Fibroblast of gingiva (primary cell): ENCODE results near the gene ISG15.
"Not testable (repeated sequence)": the region's sequence is repeated elsewhere in the genome, so short reads cannot be mapped to it uniquely, and the experiment has no call there.

Source experiments
- DNase-seq: peaks from one replicate; pipeline ENCODE4 v3.0.0-alpha.2; 2011; ENCODE audit warnings: low read depth

ISG15 gene

GRCh38 chr1:1030867-1031658, 17.8 kb downstream of the ISG15 start:
- DNase-seq, result not testable (repeated sequence)

DNA sequence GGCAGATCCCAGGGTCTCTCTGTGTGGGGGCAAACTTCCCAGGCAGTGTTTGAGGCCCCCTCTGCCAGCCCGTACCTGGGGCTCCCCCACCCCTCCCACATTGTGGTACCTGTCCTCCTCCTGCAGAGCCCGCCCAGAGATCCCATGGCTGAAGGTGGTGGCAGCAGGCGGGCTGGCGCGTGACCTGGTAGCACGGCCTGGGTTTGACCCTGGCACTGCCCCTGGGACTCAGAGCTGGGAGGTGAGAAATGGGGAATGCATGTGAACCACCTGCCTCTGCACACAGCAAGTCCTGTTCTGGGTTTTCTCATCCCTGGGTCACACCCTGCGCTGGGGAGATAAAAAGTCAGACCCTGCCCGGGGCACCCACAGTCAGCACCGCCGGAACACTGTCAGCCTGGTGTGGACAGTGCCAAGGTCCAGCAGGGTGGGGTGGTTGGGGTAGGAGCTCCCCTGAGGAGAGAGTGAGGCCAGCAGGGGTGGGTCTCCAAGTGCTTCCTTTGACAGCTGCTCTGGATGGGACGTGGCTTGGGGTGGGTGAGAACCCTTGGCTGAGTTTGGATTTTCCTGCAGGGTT, 18.4 kb downstream of the ISG15 start:
- DNase-seq, result no peak

DNA sequence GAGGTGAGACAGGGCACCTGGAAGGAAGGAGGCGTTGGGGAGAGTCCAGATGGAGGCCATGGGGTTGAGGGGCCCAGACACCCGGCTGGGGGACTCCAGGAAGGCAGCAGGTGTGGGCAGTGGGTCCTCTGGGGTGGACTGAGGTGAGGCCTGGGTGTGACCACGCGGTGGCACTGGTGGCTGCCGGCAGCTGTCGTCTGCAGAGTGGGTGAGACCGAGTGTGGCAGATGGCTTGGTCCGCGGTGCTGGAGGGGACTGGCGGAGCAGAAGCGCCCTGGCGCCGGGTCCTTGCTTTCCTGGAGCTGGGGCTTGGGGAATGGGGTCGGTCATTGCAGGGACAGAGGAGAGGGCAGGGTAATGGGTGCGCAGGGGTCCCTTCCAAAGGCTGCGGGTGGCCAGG, 19.1 kb downstream of the ISG15 start:
- DNase-seq, result no peak

DNA sequence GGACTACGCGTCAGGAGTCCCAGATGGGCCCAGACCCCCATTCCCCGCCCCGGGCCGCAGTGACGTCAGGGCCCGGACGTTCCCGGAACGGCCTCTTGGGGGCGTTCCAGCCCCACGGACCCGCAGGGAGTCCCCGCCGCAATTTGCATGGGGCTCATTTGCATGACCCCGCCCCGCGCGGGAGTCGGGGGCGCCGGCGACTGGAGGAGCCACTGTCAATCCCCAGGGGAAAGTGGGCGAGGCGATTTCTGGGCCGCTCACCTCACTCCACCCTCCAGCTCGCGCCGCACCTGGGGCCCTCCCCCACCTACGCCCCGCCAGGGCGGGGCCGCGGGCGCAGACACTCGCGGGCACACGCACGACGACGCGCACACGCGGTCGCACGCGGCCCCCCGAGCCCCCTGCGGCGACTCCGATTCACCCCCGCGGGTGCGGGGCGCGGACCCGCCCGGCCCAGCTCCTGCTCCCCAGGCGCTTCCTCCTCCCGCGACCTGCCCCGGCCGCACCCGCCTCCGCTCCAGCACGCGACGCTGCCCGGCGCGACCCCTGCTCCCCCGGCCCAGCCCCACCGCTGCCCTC, 19.8 kb downstream of the ISG15 start:
- peak; percentile 19 for DNase-seq

- DNase-seq, result no peak
These were observed 20.6 kb downstream of the ISG15 start for GRCh38 chr1:1033731-1034438.

DNA sequence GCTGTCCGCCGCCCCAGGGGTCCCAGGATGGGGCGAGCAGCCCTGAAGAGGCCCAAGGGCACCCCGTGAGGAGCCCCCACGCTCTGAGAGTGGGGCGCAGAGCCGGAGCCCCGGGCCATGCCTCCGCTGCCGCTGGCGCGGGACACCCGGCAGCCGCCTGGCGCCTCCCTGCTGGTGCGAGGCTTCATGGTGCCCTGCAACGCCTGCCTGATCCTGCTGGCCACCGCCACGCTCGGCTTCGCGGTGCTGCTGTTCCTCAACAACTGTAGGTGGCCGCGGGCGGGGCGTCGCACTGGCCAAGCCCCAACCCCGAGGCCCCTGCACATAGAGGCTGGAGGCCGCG, 21.1 kb downstream of the ISG15 start:
- DNase-seq, result no peak

DNA sequence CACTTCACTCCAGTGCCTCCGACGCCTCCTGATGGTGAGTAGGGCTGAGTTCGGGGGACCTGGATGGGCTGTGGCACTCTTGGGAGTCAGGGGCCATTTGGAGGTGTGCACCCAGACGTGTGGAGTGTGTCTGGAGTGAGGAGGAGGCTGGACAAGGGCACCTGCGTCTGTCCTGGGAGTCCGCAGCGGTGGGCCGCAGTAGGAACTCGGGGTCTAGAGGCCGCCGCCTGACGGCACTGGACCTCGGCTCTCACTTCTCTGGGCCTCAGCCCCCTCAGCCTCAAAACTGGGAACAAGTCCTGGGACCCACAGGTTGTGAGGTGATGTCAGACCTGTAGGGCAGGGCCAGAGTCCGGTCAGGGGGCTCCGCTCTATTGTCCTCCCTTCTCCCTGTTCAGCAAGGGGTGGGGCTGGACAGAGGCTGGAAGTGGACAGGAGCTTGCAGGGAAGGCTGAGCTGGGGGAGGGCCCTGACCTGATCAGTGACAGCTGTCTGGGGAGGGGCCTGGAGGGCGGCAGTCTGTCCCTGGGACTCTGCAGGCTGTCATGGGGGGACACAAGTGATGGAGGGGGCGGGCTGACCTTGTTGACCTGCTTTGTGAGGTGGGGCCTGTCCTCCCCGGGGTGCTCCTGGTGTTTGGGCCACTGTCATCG, 22.1 kb downstream of the ISG15 start:
- no peak for DNase-seq

DNA sequence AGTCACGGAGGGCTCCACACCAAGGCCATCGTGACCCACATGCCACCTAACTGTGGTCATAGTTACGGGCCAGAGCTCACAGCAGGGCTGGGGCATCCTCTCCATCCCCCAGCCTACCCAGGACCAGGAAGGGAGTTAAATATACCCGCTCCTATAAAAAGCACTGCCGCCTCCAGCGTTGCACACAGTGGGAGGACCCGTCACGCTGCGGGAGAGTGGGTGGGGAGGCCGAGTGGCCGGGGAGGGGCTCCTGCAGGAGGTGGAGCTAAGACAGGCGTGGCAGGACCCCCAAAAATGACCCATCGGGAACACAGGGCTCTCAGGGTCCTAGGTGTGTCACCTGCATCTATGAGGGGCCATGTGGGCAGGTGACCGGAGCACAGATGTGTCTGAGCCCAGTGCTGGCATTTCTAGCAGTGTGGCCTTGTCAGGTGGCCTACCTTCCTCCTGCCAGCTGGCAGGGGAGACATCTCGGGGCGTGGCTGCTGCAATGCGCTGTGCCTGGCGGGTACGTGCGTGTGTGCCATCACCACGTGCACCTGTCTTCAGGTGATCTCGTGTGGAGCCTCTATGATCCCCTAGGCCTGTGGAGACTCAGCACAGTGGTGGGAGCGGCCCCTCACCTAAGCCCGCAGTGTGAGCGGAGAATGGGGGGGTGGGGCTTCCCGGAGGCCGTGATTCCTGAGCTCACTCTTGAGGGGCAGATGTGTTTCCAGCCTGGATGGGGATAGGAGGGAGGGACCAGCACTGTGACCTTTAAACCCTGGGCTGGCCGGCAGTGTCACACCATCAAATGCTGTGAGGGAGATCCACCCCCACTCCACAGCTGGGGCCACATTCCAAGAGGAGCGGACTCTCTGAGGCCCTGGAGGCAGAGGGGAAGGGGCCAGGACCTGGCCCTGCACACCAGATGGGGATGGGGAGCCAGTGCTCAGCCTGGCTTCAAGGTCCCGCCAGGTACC, 24.4 kb downstream of the ISG15 start:
- no peak for DNase-seq

DNA sequence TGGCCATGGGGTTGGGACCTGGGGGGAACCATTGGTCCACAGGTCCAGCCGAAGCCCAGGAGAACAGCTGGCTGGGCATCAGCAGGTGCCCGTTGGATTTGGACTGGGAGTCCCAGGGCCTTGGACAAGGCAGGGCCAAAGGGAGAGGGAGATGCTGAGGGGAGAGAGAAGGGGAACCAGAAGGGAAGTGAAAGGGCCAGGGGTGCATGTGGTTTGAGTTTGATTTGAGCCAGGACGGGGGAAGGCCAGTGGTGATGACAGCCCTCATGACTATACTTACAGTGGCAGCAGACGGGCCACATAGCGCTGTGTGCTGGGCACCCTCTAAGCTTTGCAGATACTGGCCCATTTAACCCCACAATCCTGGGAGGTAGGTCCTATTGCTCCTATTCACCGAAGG, 25.4 kb downstream of the ISG15 start:
- no peak for DNase-seq

DNA sequence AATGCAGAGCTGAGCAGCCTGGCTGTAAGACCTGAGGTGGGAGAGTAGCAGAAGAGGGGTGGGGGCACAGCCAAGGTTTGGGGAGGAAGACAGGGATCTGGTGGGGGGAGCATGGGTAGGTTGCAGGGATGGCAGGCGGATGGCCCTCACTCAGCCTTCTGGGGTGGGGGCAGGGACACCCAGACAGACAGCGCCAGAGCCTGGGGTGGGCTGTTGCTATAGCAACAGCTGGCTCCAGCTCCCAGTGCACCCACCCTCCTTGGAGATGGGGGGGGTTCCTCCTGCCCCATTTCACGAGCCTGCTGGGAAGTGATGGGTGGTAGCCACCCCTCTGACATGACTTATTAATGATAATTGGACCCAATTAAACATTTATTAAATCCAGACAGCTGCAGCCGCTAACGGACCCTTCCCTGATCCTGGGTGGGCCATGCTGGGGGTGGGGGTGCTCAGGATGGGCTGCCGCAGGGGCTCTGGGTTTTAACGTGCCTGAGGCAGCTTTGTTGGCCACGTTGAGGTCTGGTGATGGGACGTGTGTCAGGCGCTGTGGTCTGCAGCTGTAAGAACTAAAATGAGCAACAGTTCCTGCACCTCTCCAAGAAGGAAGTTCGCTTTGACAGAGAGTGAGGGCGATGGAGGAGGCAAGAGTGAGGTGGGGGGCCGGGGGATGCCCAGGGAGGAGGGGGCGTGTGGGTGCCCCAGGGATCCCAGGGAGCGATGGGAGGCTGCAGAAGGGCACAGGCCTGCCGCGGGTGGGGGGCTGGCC, 26.0 kb downstream of the ISG15 start:
- DNase-seq, result no peak

- peak; percentile 72 for DNase-seq
These were observed 27.0 kb downstream of the ISG15 start for GRCh38 chr1:1040004-1040991.

DNA sequence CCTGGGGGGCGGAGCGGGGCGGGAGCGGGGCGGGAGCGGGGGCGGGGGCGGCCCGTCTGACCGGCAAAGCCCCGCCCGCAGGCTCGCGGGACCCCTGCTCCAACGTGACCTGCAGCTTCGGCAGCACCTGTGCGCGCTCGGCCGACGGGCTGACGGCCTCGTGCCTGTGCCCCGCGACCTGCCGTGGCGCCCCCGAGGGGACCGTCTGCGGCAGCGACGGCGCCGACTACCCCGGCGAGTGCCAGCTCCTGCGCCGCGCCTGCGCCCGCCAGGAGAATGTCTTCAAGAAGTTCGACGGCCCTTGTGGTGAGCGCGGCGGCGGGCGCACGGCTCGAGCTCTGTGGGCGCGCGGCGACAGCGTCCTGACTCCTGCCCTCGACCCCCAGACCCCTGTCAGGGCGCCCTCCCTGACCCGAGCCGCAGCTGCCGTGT, 27.8 kb downstream of the ISG15 start:
- DNase-seq, result no peak

GRCh38 chr1:1041873-1042272, 28.6 kb downstream of the ISG15 start:
- no peak for DNase-seq

- DNase-seq, result no peak
These were observed 29.5 kb downstream of the ISG15 start for GRCh38 chr1:1042835-1043234.

- DNase-seq, result no peak
These were observed 30.1 kb downstream of the ISG15 start for GRCh38 chr1:1043411-1043810.

- no peak for DNase-seq
These were observed 30.6 kb downstream of the ISG15 start for GRCh38 chr1:1043921-1044320.

DNA sequence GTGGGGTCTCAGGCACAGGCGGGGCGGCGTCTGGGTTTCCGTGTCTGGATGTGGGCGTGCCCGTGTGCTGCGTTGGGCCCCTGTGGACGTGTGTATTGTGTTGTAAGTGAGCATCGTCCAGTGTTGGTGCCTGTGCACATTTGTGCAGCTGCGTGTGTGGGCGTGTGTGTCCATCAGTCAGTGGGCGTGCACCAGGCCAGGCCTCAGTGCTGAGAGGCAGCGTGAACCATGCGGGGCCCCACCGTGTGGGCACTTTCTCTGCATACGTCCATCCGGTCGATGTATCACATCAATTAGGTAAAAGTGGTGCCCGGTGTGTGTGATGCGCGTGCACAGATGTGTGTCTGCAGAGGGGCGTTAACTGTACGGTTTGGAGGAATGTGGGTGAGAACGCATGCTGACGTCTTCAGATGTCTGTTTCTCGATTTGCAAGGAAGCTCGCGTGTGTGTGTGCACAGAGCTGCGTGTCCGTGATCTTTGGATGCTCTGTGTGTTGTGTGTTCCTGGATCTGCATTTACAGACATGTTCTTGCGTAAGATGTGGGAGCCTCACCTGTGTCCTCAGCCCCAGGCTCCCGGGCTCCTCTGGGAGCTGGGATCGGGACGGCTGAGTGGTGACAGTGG, 31.3 kb downstream of the ISG15 start:
- DNase-seq, result no peak

DNA sequence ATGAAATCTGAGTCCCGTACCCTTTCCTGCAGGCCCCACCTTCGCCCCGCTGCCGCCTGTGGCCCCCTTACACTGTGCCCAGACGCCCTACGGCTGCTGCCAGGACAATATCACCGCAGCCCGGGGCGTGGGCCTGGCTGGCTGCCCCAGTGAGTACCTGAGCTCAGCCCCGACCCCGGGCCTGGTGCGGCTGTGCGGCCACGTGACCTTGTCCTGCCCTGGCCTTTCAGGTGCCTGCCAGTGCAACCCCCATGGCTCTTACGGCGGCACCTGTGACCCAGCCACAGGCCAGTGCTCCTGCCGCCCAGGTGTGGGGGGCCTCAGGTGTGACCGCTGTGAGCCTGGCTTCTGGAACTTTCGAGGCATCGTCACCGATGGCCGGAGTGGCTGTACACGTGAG, 31.8 kb downstream of the ISG15 start:
- DNase-seq, result no peak

- DNase-seq, result no peak
These were observed 32.9 kb downstream of the ISG15 start for GRCh38 chr1:1046243-1046642.
